HG03378 (cell line): ENCODE measurements around the gene SLC5A9.
"Not testable (repeated sequence)": the region's sequence is repeated elsewhere in the genome, so short reads cannot be mapped to it uniquely, and the experiment has no call there.

Source experiments
- ATAC-seq: cut with Tn5 transposase; IDR thresholded peaks from one replicate; pipeline ENCODE4 v1.9.1; 2021; ENCODE audit warnings: mild to moderate bottlenecking, moderate library complexity; ENCODE audit not compliant: unreplicated experiment

SLC5A9 gene

GRCh38 chr1:48236716-48237470 lies 14.4 kb downstream of the SLC5A9 start:
- peak; percentile 86 for ATAC-seq

- no peak for ATAC-seq
These were observed 19.7 kb downstream of the SLC5A9 start for GRCh38 chr1:48242141-48242736.

- ATAC-seq = no peak
These were observed 22.6 kb downstream of the SLC5A9 start for GRCh38 chr1:48245106-48245505.

GRCh38 chr1:48246727-48247126 lies 24.2 kb downstream of the SLC5A9 start:
- ATAC-seq = no peak

GRCh38 chr1:48248356-48248755 lies 25.8 kb downstream of the SLC5A9 start:
- ATAC-seq = no peak

GRCh38 chr1:48249868-48250267 lies 27.4 kb downstream of the SLC5A9 start:
- no peak for ATAC-seq

- no peak for ATAC-seq
These were observed 28.1 kb downstream of the SLC5A9 start for GRCh38 chr1:48250572-48250971.

GRCh38 chr1:48251323-48251722 lies 28.8 kb downstream of the SLC5A9 start:
- ATAC-seq = no peak

GRCh38 chr1:48251821-48252220 lies 29.3 kb downstream of the SLC5A9 start:
- no peak for ATAC-seq

GRCh38 chr1:48254254-48254653 lies 31.7 kb downstream of the SLC5A9 start:
- no peak for ATAC-seq

- ATAC-seq = no peak
These were observed 35.6 kb downstream of the SLC5A9 start for GRCh38 chr1:48258106-48258505.

GRCh38 chr1:48261881-48262400 lies 39.4 kb downstream of the SLC5A9 start:
- ATAC-seq = no peak

- ATAC-seq = no peak
These were observed 40.5 kb downstream of the SLC5A9 start for GRCh38 chr1:48263041-48263440.

- ATAC-seq = no peak
These were observed 44.1 kb downstream of the SLC5A9 start for GRCh38 chr1:48266576-48266975.

GRCh38 chr1:48277437-48277836 lies 54.9 kb downstream of the SLC5A9 start:
- not testable (repeated sequence) for ATAC-seq

- ATAC-seq = not testable (repeated sequence)
These were observed 59.8 kb downstream of the SLC5A9 start for GRCh38 chr1:48282329-48282728.

- ATAC-seq = not testable (repeated sequence)
These were observed 62.3 kb downstream of the SLC5A9 start for GRCh38 chr1:48284696-48285420.

- no peak for ATAC-seq
These were observed 63.0 kb downstream of the SLC5A9 start for GRCh38 chr1:48285525-48285924.

- ATAC-seq = no peak
These were observed 68.9 kb downstream of the SLC5A9 start for GRCh38 chr1:48291421-48291820.

- ATAC-seq = no peak
These were observed 70.2 kb downstream of the SLC5A9 start for GRCh38 chr1:48292706-48293105.

GRCh38 chr1:48294094-48294493 lies 71.6 kb downstream of the SLC5A9 start:
- ATAC-seq = not testable (repeated sequence)

GRCh38 chr1:48294656-48295055 lies 72.1 kb downstream of the SLC5A9 start:
- no peak for ATAC-seq
